Neural progenitor cell (in vitro differentiated cells): ENCODE data around the gene PSMB5.

Experiments used
- EZH2 ChIP-seq: fragments of 200-600 bp; sonication (generic); IDR thresholded peaks from 2 replicates; pipeline ENCODE4 v1.6.1; 2017; ENCODE audit warnings: antibody characterized with exemption, mild to moderate bottlenecking, moderate library complexity
- EZH2phosphoT487 ChIP-seq: fragments of 200-600 bp; sonication (generic); IDR thresholded peaks from 2 replicates; pipeline ENCODE4 v1.6.1; 2017; ENCODE audit warnings: antibody characterized with exemption
- TF ChIP-seq, protein P1 (sequence below): fragments of 200-600 bp; sonication (generic); IDR thresholded peaks from 2 replicates; pipeline ENCODE4 v1.5.1; 2017; ENCODE audit warnings: antibody characterized with exemption, mild to moderate bottlenecking

- TF ChIP-seq, protein P1, sequence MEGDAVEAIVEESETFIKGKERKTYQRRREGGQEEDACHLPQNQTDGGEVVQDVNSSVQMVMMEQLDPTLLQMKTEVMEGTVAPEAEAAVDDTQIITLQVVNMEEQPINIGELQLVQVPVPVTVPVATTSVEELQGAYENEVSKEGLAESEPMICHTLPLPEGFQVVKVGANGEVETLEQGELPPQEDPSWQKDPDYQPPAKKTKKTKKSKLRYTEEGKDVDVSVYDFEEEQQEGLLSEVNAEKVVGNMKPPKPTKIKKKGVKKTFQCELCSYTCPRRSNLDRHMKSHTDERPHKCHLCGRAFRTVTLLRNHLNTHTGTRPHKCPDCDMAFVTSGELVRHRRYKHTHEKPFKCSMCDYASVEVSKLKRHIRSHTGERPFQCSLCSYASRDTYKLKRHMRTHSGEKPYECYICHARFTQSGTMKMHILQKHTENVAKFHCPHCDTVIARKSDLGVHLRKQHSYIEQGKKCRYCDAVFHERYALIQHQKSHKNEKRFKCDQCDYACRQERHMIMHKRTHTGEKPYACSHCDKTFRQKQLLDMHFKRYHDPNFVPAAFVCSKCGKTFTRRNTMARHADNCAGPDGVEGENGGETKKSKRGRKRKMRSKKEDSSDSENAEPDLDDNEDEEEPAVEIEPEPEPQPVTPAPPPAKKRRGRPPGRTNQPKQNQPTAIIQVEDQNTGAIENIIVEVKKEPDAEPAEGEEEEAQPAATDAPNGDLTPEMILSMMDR, result no peak
- no peak for TF ChIP-seq EZH2phosphoT487
- no peak for TF ChIP-seq EZH2
These were observed 25.9 kb downstream of the PSMB5 start for GRCh38 chr14:23008831-23009230.
